ENCODE data around the gene SFSWAP. TPM values are rescaled to one million over a fixed set of nuclear protein-coding genes. Genes with fewer than 3 reads are reported as not detected.
"Not testable (repeated sequence)": the region's sequence is repeated elsewhere in the genome, so short reads cannot be mapped to it uniquely, and the experiment has no call there.

The SFSWAP gene
- total RNA-seq, 1 donor from 2014 or later: 20.8 TPM

DNA sequence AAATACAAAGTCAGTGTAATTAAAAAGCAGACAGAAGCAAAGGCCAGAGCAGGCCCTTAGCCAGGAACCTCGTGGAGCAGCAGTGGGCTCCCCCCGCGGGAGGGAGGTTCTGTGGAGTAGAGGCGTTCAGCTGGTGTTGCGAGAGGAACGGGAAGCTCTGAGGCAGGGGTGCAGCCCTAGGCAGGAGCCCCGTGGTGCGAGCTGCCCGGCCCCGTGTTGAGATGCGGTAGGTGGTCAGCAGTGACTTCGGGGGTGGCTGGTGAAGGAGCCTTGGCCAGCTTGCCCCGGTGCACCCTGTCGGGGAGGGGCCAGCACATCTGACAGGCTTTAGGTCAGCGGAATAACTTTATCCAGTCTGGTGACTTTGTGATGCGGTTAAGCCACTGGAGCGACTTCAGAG, 46.2 kb downstream of the SFSWAP start:
- no peak for DNase-seq (ENCODE audit: low read depth, low spot score)

DNA sequence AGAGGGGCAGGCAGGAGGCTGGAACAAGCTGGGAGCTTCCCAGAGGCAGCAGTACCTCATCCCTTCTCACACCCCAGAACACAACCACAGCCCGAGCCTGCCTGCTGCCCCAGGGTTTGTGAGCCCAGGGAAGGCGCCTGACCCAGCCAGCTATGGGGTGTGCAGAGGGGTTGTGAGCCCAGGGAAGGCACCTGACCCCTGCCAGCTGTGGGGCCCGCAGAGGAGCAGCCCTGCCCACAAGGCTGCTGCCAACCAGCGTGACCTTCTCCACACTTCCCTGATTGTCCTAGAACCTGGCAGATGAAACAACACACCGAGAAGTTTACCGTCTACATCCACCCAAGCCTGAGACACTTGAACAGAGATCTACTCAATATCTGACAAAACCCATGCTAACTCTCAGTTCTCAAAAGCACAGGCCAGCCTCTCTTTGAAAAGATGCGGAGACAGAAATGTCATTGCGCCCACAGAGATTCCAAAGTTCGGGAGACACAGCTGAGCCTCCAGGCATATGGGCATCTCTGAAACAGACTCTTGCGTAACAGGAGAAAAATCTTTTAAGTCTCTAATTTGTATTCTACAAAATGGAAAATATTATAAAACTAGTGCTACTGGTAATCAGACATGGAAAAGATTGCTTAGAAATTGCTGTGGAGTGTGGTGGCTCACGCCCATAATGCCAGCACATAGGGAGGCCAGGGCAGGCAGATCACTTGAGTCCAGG, 47.3 kb downstream of the SFSWAP start:
- DNase-seq (ENCODE audit: low read depth, low spot score): no peak

DNA sequence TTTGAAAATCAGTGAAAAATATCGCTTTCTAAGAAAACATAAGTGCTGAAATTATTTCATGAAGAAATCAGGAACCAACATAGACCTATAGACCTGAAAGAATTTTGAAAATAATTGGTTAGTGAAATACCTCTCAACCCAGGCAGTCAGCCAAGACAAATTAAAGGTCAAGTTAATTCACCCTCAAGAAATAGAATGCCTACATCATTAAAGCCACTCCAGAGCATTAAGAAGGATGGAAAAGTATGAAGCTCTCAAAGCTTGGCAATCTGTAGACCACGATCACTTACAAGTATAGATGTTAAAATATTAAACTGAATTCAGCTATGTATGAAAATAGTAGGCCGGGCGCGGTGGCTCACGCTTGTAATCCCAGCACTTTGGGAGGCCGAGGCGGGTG, 48.3 kb downstream of the SFSWAP start:
- DNase-seq (ENCODE audit: low read depth, low spot score): no peak

DNA sequence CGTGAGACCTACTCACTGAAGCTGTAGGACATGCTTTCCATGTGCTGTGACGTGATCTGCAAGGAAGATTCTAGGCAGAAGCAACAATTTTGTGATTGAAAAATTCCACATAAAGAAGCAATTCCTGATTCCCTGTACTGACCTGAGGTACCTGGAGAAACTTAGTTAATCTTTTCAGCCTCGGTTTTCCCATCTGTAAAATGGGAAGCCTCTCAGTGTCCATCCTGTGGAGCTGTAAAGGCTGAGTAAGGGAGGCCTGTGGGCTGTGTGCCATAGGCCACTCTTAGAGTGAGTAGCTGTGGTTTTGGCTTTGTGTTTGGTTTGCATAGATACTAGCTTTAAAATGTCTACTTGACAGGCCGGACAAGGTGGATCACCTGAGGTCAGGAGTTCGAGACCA, 50.7 kb downstream of the SFSWAP start:
- no peak for DNase-seq (ENCODE audit: low read depth, low spot score)

DNA sequence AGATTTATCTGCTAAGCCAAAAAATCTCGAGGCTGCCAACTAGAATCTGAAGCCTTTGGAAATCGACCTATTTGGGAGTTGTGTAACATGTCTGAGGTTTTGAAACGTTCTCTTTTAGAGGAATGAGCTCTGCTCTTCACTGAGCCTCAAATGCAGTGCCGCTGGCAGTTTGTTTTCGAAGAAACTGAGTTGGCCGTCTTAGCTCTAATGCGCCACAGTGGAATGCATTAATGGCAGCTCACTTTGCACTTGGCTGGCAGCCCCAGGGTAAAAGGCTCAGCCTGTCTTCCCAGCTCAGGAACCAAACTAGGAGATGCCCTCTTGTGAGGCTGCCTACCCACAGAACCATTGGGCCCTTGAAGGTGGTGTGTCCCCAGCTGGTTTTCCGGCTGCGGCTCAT, 53.8 kb downstream of the SFSWAP start:
- DNase-seq (ENCODE audit: low read depth, low spot score): no peak

DNA sequence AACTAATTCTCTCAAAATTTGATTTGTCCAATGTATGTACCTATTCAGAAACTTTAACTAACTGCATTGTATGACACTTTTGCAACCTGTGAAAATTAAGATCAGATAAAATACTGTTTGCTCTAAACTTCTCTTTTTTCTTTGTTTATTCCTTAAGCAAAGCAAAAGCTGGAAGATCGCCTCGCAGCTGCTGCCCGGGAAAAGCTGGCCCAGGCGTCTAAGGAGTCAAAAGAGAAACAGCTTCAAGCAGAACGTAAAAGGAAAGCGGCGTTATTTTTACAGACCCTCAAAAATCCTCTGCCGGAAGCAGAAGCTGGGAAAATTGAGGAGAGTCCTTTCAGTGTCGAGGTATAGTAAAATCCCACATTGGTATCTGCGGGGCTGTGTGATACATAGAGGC, 55.1 kb downstream of the SFSWAP start:
- no peak for DNase-seq (ENCODE audit: low read depth, low spot score)

DNA sequence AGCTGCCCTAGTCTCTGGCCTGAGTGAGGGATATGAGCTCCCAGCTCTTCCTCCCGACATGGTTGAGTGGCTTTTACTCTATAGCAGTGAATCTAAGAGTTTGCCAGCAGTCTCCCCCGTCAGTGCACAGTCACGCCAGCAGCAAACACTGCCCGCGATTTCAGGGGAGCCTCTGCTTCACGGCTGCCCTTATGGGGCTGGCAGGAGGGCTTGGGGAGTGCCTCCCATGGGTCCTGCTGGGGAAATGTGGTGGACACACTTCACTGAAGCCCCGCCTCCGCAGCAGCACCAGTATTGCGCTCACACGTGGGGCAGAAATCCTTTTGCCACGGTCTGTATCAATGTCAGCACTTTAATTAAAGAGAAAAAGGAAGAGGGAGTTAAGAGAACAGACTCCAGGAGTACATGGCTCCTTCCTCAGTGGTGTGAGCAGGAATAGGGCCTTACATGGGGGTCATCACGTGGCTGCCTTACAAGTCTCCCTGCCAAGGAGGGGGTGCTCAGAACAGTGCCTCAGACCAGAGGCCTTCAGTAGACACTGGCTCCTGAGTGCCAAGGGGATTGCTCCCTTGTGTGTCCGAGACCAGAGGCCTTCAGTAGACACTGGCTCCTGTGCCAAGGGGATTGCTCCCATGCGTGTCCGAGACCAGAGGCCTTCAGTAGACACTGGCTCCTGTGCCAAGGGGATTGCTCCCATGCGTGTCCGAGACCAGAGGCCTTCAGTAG, 55.7 kb downstream of the SFSWAP start:
- no peak for DNase-seq (ENCODE audit: low read depth, low spot score)

DNA sequence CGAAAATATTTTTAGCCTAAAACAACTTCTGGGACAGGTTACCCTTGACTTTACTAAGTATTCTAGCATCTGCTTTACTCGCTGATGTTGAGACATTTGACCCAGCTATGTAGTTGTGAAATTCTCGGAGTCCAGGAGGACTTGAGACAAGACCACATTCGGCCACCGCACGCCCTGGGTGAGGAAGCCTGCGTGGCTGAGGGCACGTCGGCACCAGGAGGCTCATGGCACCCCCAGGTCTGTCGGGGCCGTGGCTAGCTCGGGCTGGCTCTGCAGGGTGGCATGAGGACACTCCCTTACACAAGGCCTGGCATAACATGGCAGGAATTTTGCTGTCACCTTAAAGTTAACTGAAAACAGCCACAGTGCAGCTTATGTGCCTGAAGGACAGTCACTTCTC, 59.2 kb downstream of the SFSWAP start:
- DNase-seq (ENCODE audit: low read depth, low spot score): no peak

DNA sequence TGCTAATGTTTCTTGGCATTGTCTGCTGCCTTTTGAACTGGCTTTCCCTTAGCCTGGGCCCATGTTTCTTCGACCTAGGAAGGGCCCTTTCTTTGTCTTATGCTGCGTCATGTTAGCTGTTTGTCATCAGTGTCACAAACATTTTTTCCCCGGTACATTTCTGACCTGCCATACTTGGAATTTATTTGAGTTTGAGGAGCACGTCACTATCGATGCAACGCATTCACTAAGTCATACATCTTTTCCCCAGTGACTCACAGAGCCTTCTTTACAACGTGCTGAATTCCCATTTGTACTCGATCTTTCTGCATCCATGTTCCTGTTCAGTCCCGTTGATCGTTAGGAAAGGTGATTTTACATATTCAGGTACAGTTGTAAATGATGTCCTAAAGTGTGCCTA, 61.1 kb downstream of the SFSWAP start:
- DNase-seq (ENCODE audit: low read depth, low spot score): no peak

DNA sequence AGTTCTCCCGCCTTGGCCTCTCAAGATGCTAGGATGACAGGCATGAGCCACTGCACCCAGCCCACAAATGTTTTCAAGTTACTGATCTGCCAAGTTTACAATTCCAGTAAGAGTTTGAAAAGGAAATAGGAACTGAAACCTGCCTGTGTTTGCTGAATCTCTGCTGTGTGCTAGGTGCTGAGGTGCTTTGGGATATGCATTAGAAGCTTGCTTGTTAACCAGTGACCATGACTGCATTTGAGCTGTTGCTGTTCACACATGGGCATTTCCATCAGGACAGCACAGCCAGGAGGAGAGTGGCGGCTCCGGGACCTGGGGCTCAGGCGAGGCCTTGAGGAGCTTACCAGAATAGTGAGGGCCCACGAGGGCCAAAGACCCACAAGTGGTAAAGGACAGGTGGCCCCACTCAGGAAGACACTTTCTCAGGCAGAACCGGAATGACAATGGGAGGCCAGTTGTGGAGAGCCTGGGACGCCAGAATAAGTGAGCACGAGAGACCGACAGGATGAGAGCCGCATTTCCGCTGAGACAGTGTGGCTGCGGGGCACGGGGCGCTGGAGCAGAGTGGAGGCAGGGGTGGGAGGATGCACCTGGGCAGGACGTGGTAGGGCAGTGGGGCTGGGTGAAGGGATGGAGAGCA, 62.8 kb downstream of the SFSWAP start:
- DNase-seq (ENCODE audit: low read depth, low spot score): no peak

DNA sequence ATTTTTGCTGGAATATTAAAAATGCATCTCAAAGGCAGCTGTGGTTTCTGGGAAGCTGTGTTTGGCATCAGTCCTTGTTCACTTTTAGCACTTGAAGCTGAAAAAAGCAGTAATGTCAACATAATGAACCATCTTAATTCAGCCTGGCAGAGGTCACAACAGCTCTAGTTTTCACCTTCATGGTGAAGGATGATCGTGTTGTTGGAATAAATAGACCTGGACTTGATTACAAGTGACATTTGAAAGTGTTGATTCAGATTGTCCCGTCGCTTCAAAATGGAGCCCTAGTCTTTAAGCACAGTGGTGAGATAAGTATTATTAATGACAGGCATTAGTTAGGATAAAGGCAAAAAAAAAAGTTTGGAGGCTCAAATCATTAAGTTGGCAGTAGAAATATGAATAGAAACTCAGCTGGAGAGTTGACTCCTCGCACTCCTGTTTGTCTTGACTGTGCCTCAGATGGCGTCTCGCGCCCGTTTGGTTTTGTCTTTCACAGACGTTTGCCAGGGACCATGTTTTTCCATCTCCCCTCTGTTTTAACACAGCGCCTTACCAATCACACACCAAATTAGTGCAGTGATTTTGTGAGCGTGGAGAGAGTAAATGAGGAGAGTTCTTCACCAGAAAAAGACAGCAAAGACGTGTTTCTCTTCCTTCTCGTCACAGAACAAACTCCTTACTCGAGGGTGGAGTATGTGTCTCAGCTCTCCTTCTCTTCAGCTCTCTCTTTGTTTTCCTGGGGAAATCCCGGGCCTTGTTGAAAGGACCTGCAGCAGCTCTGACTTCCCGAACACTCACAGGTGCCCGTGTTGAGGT, 63.9 kb downstream of the SFSWAP start:
- no peak for DNase-seq (ENCODE audit: low read depth, low spot score)

DNA sequence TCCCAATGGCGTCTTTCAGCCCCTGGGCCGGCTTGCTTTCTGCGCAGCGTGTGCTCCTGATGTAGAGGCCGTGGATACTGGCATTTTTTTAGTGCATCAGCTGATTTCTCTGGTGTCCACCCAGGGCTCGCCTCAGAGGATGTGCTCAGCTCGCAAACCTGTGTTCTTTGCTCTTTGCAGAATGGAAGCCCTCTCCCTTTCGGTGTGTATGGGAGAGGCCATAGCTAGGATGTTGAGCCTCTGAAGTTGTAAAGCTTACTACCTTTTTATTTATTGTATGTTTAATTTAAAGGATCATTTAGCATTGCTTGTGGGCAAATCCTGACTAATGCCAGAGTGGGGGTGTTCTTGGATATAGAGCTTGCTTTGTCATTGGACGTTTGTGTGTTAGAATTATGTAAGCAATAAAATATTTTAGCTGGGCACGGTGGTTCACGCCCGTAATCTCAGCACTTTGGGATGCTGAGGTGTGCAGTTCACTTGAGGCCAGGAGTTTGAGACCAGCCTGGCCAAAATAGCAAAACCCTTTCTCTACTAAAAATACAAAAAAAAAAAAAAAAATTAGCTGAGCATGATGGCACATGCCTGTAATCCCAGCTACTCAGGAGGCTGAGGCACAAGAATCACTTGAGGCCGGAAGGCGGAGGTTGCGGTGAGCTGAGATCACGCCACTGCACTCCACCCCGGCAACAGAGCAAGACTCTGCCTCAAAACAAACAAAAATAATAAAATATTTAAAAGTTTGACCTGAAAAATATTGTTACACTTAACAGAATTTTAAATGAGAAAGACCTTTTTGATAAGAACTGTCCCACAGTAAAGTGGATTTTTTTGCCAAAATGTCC, 64.7 kb downstream of the SFSWAP start:
- DNase-seq (ENCODE audit: low read depth, low spot score): no peak

DNA sequence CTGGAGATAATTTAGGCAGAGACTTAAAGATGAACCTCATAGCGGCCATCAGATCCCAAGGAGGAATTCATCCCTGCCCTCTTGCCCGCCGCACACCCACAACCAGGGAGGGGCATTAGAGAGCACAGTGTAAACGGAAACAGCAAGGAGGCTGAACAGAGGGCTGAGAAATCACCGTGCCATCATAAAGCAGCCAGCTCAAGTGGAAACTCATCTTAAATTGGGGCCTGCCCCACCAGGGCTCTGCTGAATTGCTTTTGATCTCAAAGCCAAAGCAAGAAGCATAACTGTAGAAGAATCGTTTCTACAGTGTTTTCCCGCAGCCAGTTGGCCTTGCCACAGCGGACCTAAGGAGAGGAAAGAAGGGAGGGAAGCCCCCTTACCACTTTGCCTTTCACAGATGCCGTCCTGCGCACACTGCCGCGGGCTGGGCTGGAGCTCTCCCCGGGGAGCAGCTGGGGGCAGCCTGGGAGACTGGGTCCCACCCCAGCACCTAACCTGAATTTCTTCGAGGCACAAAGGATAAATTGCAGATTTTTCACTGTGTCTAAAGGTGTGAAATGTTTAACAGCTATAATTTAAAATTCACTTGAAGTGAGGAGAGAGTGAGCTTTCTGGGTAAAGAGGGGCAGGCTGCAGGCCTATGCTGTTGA, 65.5 kb downstream of the SFSWAP start:
- DNase-seq (ENCODE audit: low read depth, low spot score): no peak

DNA sequence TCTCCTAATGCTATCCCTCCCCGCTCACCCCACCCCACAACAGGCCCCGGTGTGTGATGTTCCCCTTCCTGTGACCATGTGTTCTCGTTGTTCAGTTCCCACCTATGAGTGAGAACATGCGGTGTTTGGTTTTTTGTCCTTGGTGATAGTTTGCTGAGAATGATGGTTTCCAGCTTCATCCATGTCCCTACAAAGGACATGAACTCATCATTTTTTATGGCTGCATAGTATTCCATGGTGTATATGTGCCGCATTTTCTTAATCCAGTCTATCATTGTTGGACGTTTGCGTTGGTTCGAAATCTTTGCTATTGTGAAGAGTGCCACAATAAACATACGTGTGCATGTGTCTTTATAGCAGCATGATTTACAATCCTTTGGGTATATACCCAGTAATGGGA, 66.4 kb downstream of the SFSWAP start:
- not testable (repeated sequence) for DNase-seq (ENCODE audit: low read depth, low spot score)

DNA sequence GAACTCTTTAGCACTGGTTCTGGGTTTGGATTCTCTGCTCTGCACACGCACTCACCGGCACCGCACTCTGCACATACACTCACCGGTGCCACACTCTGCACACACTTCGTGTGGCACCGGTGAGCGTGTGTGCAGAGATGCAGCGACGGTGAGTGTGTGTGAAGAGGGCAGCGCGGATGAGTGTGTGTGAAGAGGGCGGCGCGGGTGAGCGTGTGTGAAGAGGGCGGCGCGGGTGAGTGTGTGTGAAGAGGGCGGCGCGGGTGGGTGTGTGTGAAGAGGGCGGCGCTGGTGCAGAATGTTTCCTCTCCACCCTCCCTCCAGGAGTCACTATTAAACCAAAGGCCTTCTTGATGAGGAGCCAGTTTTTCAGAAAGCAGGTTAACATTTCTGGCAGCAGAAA, 68.1 kb downstream of the SFSWAP start:
- no peak for DNase-seq (ENCODE audit: low read depth, low spot score)

DNA sequence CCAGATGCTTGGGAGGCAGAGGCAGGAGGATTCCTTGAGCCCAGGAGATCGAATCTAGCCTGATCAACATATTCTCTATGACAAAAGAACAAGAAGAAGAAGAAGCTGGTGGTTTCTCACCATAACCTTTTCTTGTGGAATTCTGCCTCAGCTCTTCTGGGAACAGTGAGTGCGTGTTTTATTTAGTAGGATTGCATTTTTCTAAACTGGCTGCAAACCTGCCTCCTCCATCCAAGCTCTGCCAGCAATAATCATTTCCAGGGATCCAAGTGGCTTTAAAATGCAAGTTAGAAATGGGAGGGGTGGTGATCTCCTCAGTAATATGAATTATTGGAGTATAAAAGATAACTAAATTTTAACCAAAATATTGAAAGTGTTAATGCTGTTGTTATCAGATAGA, 71.2 kb downstream of the SFSWAP start:
- no peak for DNase-seq (ENCODE audit: low read depth, low spot score)

DNA sequence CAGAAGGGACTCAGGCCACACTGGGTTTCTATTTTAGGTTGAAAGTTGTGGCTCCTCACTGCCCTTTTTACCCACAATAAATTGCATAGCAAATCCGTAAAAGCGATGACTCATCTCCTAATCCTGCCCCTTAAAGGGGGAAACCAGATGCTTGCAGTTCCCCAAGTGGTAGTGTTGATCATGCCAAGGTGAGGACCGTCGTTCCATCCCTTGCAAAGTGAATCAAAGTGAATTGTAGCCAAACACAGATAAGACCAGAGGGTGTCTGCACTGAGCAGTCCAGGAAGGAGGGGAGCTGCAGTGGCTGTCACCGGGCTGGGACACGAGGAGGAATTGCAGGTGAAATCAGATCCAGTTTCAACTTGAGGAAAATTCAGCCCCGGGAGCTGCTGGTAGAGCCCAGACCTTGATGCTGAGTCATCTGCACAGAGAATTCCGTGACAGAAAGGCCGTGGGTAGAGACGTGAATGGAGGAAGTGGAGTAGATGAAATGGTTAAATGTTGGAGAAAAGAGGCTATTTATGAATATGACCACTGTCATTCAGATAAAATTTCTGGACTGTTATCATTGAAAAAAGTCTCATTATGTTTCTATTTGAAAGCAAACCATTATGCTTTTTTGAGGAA, 73.1 kb downstream of the SFSWAP start:
- no peak for DNase-seq (ENCODE audit: low read depth, low spot score)

DNA sequence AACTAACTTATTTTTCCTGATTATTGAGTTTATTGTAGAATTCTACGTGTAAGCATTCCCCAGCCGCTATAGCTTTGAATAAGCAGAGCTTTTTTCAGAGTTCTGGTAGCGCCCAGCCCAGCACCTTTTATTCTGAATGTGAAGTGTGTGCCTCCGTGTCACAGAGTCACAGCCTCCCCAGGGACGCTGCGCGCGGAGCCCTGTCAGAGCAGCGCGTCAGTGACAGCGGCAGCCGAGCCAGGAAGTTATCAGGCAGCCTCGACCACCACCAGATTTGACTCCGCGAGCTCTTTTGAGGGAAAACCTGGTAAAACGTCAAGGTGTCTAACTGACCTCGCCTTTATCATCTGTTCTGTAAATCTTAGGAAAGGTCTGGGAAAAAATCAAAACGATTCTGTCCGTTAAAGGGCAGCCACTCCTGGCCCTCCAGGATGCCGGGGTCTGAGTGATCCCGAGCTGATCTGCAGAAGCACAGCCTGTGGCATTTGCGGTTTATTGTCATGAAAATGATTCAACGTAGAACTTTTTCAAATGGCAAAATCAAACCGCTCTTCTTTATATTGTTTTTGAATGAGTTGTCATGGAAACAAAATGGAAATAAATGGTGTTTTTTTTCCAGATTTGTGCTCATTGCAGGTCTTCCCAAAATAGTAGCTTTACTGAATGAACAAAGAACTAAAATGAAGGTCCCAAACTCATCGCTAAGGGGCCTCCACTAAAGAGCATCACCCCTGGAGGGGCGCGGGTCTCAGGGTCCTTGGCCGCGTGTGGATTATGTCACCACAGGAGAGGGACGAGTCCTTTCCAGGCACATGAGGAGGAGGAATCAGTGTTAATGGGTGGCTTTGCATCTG, 74.2 kb downstream of the SFSWAP start:
- DNase-seq (ENCODE audit: low read depth, low spot score): no peak

DNA sequence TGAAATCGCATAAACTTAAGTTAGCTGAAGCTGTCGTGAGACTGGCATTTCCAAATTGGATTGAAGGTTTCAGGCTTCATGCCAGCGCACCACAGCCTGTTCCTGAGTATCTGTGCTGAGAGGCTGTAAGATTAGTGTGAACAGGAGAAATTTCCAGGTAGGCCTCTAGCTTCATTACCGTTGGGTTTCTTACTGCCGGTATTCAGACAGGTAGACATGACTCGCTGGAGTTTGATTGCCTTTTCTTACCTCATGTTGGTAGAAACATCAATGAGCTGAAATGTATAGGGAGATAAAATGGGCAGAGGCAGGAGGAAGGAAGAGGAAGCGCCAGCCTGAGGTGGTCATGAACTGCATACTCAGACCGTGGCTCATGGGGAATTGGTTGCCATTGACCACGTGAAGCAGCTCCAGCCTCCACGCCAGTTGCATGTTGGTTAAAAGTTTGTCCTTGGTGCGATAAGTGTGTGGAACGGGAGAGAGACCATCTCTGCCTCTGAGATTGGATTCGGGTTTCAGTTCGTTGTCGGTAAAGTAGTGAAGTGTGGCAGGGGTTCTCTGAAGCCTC, 75.0 kb downstream of the SFSWAP start:
- no peak for DNase-seq (ENCODE audit: low read depth, low spot score)
